Mesenchymal stem cell (in vitro differentiated cells and primary cell): ENCODE data around the gene TDP1.

ENCODE experiments used
- DNase-seq: peaks from one replicate; pipeline ENCODE4 v3.0.0-alpha.2; 2013
- H2AFZ ChIP-seq: one replicate; pipeline ENCODE4 v1.6.1; 2013; ENCODE audit warnings: low read depth, mild to moderate bottlenecking, control low read depth, inconsistent platforms, low read length, moderate library complexity
- H2AK5ac ChIP-seq: 2 replicates; pipeline ENCODE4 v1.6.1; 2013; ENCODE audit warnings: low read length, moderate library complexity, mild to moderate bottlenecking, inconsistent platforms; ENCODE audit not compliant: severe bottlenecking
- H2BK120ac ChIP-seq: one replicate; pipeline ENCODE4 v1.6.1; 2013; ENCODE audit warnings: low read depth, mild to moderate bottlenecking, inconsistent platforms, low read length, moderate library complexity
- H2BK12ac ChIP-seq, 2 experiments: one replicate each; pipeline ENCODE4 v1.6.1; 2013; ENCODE audit warnings: inconsistent platforms in 2 of 2, low read length in 2 of 2, mild to moderate bottlenecking in 2 of 2, moderate library complexity in 2 of 2, control low read depth in 1 of 2
- H2BK15ac ChIP-seq: one replicate; pipeline ENCODE4 v1.6.1; 2013; ENCODE audit warnings: mild to moderate bottlenecking, low read depth, inconsistent platforms; ENCODE audit not compliant: poor library complexity, severe bottlenecking
- H2BK5ac ChIP-seq: 2 replicates; pipeline ENCODE4 v1.6.1; 2013; ENCODE audit warnings: low read depth, mild to moderate bottlenecking, low read length, control low read depth, inconsistent platforms; ENCODE audit not compliant: poor library complexity, severe bottlenecking
- H3K14ac ChIP-seq, 2 experiments: one replicate each; pipeline ENCODE4 v1.6.1; 2013; ENCODE audit warnings: inconsistent platforms in 2 of 2, low read length in 2 of 2, control low read depth in 1 of 2, mild to moderate bottlenecking in 1 of 2, moderate library complexity in 1 of 2
- H3K18ac ChIP-seq, 2 experiments: one replicate each; pipeline ENCODE4 v1.6.1; 2013; ENCODE audit warnings: inconsistent platforms in 2 of 2, low read length in 2 of 2, control low read depth in 1 of 2, low read depth in 1 of 2, mild to moderate bottlenecking in 1 of 2
- H3K23ac ChIP-seq, 2 experiments: one replicate each; pipeline ENCODE4 v1.6.1; 2013; ENCODE audit warnings: inconsistent platforms in 2 of 2, low read length in 2 of 2, mild to moderate bottlenecking in 2 of 2, moderate library complexity in 2 of 2, control low read depth in 1 of 2
- H3K27ac ChIP-seq: 2 replicates; pipeline ENCODE4 v1.5.1; 2013; ENCODE audit warnings: mild to moderate bottlenecking, moderate library complexity, low read length, control low read depth, inconsistent platforms; ENCODE audit not compliant: poor library complexity, severe bottlenecking
- H3K27me3 ChIP-seq, 2 experiments: 2 replicates each; pipeline versions ENCODE4 v1.6.1 to v1.7.0; 2013; ENCODE audit warnings: low read length in 2 of 2, mild to moderate bottlenecking in 2 of 2, moderate library complexity in 2 of 2, control low read depth in 1 of 2, inconsistent platforms in 1 of 2; ENCODE audit not compliant: control insufficient read depth in 1 of 2, insufficient read depth in 1 of 2
- H3K36me3 ChIP-seq, 2 experiments: 2 replicates each; pipeline versions ENCODE4 v1.6.1 to v1.7.0; 2013; ENCODE audit warnings: low read length in 2 of 2, control low read depth in 1 of 2, inconsistent platforms in 1 of 2, low read depth in 1 of 2, mild to moderate bottlenecking in 1 of 2; ENCODE audit not compliant: insufficient read depth in 2 of 2, control insufficient read depth in 1 of 2
- H3K4ac ChIP-seq, 2 experiments: one replicate each; pipeline ENCODE4 v1.6.1; 2013; ENCODE audit warnings: inconsistent platforms in 2 of 2, low read length in 2 of 2, mild to moderate bottlenecking in 2 of 2, moderate library complexity in 2 of 2, control low read depth in 1 of 2, low read depth in 1 of 2
- H3K4me1 ChIP-seq: 2 replicates; pipeline ENCODE4 v1.6.1; 2013; ENCODE audit warnings: low read depth, low read length, control low read depth; ENCODE audit not compliant: control insufficient read depth, insufficient read depth
- H3K4me2 ChIP-seq: 2 replicates; pipeline ENCODE4 v1.6.1; 2013; ENCODE audit warnings: low read length, mild to moderate bottlenecking, inconsistent platforms; ENCODE audit not compliant: poor library complexity, severe bottlenecking
- H3K4me3 ChIP-seq, 2 experiments: 2 replicates each; pipeline versions ENCODE4 v1.5.1 to v1.7.0; 2013; ENCODE audit warnings: low read length in 2 of 2, mild to moderate bottlenecking in 2 of 2, control low read depth in 1 of 2, low read depth in 1 of 2; ENCODE audit not compliant: insufficient read depth in 1 of 2
- H3K79me1 ChIP-seq: replicated peaks from 2 replicates; pipeline ENCODE4 v1.6.1; 2013; ENCODE audit warnings: mild to moderate bottlenecking, control low read depth, low read length, inconsistent platforms; ENCODE audit not compliant: poor library complexity, severe bottlenecking
- H3K9ac ChIP-seq: 2 replicates; pipeline ENCODE4 v1.7.0; 2013; ENCODE audit warnings: mild to moderate bottlenecking, low read length, moderate library complexity
- H3K9me3 ChIP-seq: 2 replicates; pipeline ENCODE4 v1.7.0; 2013; ENCODE audit warnings: mild to moderate bottlenecking, low read length; ENCODE audit not compliant: control insufficient read depth
- H4K8ac ChIP-seq: one replicate; pipeline ENCODE4 v1.6.1; 2013; ENCODE audit warnings: inconsistent platforms, mild to moderate bottlenecking, low read length, moderate library complexity
- H4K91ac ChIP-seq: one replicate; pipeline ENCODE4 v1.6.1; 2013; ENCODE audit warnings: mild to moderate bottlenecking, low read length, inconsistent platforms
- whole genome bisulfite sequencing: methylation state at CpG from one replicate; pipeline ENCODE4 v1.1.7; 2013; ENCODE audit warnings: mixed read lengths; 5-methylcytosine and 5-hydroxymethylcytosine counted together

Gene TDP1

GRCh38 chr14:90000935-90001334, 45.2 kb downstream of the TDP1 start:
- H3K4ac ChIP-seq = no peak overlapping the region
- no peak overlapping the region for H3K23ac ChIP-seq
- H3K9me3 ChIP-seq = no peaks in the 10 kb centered on the region
- no peaks in the 10 kb centered on the region for H3K4me1 ChIP-seq
- DNase-seq = no peak
- peaks cover 15 to 55% of the 10 kb centered on the region in 2 experiments for H3K36me3 ChIP-seq
- H3K79me1 ChIP-seq = peaks cover 8% of the 10 kb centered on the region
- H3K18ac ChIP-seq = no peak overlapping the region
- no peak overlapping the region for H3K4me3 ChIP-seq
- H4K8ac ChIP-seq = no peak overlapping the region
- no peak overlapping the region for H2AFZ ChIP-seq
- no peak overlapping the region for H2BK15ac ChIP-seq
- H2BK12ac ChIP-seq = no peak overlapping the region
- H2BK120ac ChIP-seq = no peak overlapping the region
- H2BK5ac ChIP-seq = no peak overlapping the region
- no peak overlapping the region for H3K14ac ChIP-seq
- H2AK5ac ChIP-seq = no peak overlapping the region
- H3K9ac ChIP-seq = no peak overlapping the region
- no peak overlapping the region for H3K27ac ChIP-seq
- 100% methylated on average over 2 of the region's 2 CpGs for WGBS
- no peak overlapping the region for H3K4me2 ChIP-seq
- no peaks in the 10 kb centered on the region for H3K27me3 ChIP-seq
- no peak overlapping the region for H4K91ac ChIP-seq

DNA sequence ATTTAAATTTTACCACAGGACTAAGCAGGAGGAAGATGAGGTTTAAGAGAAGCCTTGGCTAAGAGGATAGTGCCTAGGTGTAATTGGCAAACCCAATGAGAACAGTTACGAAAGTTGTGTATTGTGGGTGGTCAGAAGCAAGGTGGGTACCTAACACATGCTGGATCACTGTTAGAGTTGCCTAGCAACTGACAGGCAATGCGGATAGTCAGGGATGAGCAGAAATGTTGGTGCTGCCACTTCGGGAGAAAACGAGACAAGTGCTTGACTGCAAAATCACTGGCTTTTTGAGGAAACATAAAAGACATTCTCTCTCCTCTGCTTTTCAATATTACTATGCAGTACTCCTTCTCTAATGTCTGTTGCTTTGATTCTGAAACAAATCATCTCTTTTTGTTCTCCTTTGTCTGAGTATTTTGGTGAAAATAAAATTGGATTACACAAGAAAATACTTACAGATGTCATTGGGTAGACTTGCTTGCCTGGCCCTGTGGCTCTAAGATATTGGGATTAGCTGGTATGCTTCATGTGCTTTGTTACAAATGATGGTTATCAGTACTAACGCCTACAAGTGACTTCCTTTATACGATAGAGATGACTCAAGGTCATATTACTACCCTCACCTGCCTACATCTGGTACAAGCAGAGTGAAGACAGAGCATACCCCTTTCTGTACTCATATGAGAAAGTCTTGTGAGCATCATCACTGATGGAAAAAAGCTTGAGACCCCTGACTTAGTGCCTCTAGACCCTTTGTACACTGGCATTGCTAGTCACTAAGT, 48.0 kb downstream of the TDP1 start:
- Histone ChIP-seq H3K36me3 (peaks cover 10 to 36% of the 10 kb centered on the region in 2 experiments), H3K23ac (no peak overlapping the region), H3K4me3 (no peak overlapping the region), H3K27ac (no peak overlapping the region), H2BK120ac (no peak overlapping the region), H2BK12ac (no peak overlapping the region), H3K4me1 (no peaks in the 10 kb centered on the region), H3K9me3 (no peaks in the 10 kb centered on the region), H2AK5ac (no peak overlapping the region), H2BK15ac (no peak overlapping the region), H3K4me2 (no peak overlapping the region), H2BK5ac (no peak overlapping the region), H4K91ac (no peak overlapping the region), H3K4ac (no peak overlapping the region), H3K27me3 (no peaks in the 10 kb centered on the region), H2AFZ (no peak overlapping the region), H3K79me1 (peaks cover 7% of the 10 kb centered on the region), H3K18ac (no peak overlapping the region), H3K14ac (no peak overlapping the region), H4K8ac (no peak overlapping the region), H3K9ac (no peak overlapping the region)
- 94% methylated on average over 6 of the region's 6 CpGs for WGBS
- DNase-seq = no peak

GRCh38 chr14:90005441-90005840, 49.7 kb downstream of the TDP1 start:
- H2BK15ac ChIP-seq = no peak overlapping the region
- H3K36me3 ChIP-seq = peaks cover 6 to 41% of the 10 kb centered on the region in 2 experiments
- H3K4ac ChIP-seq = no peak overlapping the region
- H3K27me3 ChIP-seq = no peaks in the 10 kb centered on the region
- H3K4me2 ChIP-seq = no peak overlapping the region
- no peak overlapping the region for H2AFZ ChIP-seq
- H3K79me1 ChIP-seq = peaks cover 3% of the 10 kb centered on the region
- no peaks in the 10 kb centered on the region for H3K9me3 ChIP-seq
- H3K18ac ChIP-seq = no peak overlapping the region
- no peak overlapping the region for H2BK5ac ChIP-seq
- no peak overlapping the region for H3K9ac ChIP-seq
- no peaks in the 10 kb centered on the region for H3K4me1 ChIP-seq
- no peak overlapping the region for H3K27ac ChIP-seq
- no peak overlapping the region for H3K4me3 ChIP-seq
- H3K14ac ChIP-seq = no peak overlapping the region
- no peak overlapping the region for H2AK5ac ChIP-seq
- H4K91ac ChIP-seq = no peak overlapping the region
- H4K8ac ChIP-seq = no peak overlapping the region
- no peak overlapping the region for H3K23ac ChIP-seq
- DNase-seq = no peak
- no peak overlapping the region for H2BK120ac ChIP-seq
- no peak overlapping the region for H2BK12ac ChIP-seq

GRCh38 chr14:90005939-90006530, 50.3 kb downstream of the TDP1 start:
- H3K27ac ChIP-seq = no peak overlapping the region
- no peak overlapping the region for H2BK15ac ChIP-seq
- H2AFZ ChIP-seq = no peak overlapping the region
- H3K4ac ChIP-seq = no peak overlapping the region
- H3K4me1 ChIP-seq = no peaks in the 10 kb centered on the region
- H3K18ac ChIP-seq = no peak overlapping the region
- H3K4me2 ChIP-seq = no peak overlapping the region
- H4K8ac ChIP-seq = no peak overlapping the region
- no peak overlapping the region for H3K4me3 ChIP-seq
- no peak overlapping the region for H4K91ac ChIP-seq
- peaks cover 6 to 45% of the 10 kb centered on the region in 2 experiments for H3K36me3 ChIP-seq
- H2BK120ac ChIP-seq = no peak overlapping the region
- H3K9me3 ChIP-seq = no peaks in the 10 kb centered on the region
- no peak for DNase-seq
- no peak overlapping the region for H3K9ac ChIP-seq
- H3K14ac ChIP-seq = no peak overlapping the region
- H2BK5ac ChIP-seq = no peak overlapping the region
- WGBS = 96% methylated on average over 2 of the region's 3 CpGs
- H2BK12ac ChIP-seq = no peak overlapping the region
- H3K79me1 ChIP-seq = peaks cover 5% of the 10 kb centered on the region
- H2AK5ac ChIP-seq = no peak overlapping the region
- no peaks in the 10 kb centered on the region for H3K27me3 ChIP-seq
- H3K23ac ChIP-seq = no peak overlapping the region
